Measurements from ENCODE around the gene BCR. TPM values are rescaled to one million over a fixed set of nuclear protein-coding genes. Genes with fewer than 3 reads are reported as not detected.

Gene BCR
- polyA plus RNA-seq, 4 donors: 31.9 to 63.5 (median 50.2) TPM

DNA sequence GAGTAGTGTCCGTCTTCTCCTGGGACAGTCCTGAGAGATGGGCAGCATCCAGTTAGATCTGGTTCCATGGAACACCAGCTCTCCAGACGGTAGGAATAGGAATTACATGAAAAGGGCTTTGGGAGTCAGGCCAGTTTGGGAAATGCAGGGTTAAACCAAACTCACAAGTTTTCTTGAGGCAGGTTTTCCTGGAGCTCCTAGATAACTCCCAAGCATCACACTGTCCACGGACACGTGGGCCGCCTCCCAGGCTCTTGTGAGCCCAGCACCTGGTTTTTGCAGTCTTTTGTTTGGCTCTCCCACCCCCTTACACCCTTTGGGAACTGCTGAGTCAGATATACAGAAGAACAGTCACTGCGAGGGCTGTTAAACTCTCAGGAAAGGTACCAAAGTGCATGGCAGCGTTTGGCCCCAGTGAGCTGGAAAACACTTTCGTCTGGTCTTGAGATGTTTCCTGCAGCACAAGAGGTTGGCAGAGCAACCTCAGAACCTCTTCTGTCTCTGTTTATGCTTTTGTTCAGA, 90.0 kb downstream of the BCR start:
- DNase-seq (ENCODE audit: low read depth in 4 of 4, low spot score in 3 of 4): no peak

- no peak for DNase-seq (ENCODE audit: low read depth in 4 of 4, low spot score in 3 of 4)
These were observed 90.7 kb downstream of the BCR start for GRCh38 chr22:23270798-23271596.

- no peak for DNase-seq (ENCODE audit: low read depth in 4 of 4, low spot score in 3 of 4)
These were observed 91.2 kb downstream of the BCR start for GRCh38 chr22:23271597-23271908.

GRCh38 chr22:23272371-23272770, 92.1 kb downstream of the BCR start:
- DNase-seq (ENCODE audit: low read depth in 4 of 4, low spot score in 3 of 4): no peak

DNA sequence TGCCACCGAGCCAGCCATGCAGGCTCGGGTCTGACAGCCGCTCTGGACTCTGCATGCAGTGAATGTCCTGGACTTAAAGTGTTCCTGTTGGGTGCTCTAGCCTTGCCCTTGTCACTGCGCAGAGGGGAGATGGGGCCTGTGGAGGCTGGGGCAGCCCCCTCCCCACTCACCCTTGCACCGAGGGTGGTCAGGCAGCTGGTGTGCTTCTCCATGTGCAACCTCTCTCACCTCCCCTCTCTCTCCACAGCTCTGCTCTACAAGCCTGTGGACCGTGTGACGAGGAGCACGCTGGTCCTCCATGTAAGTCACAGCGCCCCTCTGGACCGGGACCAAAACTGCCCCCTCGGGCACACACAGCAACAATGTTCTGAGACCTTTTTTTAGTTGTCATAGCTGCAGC, 92.5 kb downstream of the BCR start:
- no peak for DNase-seq (ENCODE audit: low read depth in 4 of 4, low spot score in 3 of 4)

- no peak for DNase-seq (ENCODE audit: low read depth in 4 of 4, low spot score in 3 of 4)
These were observed 93.3 kb downstream of the BCR start for GRCh38 chr22:23273445-23274145.

DNA sequence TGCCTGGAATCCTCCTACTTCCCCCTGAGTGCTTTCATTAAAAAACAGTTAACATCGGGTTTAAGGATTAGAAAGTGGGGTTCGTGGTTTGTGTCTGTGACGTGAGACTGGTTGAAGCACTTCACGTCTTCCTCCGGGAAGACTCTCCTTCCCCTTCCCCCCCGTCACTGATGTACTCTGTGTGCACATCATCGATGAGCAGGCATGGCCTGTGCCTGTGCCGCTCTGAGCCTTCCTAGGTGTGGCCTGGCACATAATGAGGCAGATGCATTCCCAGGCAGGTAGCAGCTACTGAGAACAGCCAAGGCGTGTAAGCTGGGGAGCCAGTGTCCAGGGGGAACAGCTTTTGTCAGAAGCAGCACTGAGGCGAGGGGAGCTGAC, 93.8 kb downstream of the BCR start:
- no peak for DNase-seq (ENCODE audit: low read depth in 4 of 4, low spot score in 3 of 4)

GRCh38 chr22:23274891-23275694, 94.8 kb downstream of the BCR start:
- no peak for DNase-seq (ENCODE audit: low read depth in 4 of 4, low spot score in 3 of 4)

DNA sequence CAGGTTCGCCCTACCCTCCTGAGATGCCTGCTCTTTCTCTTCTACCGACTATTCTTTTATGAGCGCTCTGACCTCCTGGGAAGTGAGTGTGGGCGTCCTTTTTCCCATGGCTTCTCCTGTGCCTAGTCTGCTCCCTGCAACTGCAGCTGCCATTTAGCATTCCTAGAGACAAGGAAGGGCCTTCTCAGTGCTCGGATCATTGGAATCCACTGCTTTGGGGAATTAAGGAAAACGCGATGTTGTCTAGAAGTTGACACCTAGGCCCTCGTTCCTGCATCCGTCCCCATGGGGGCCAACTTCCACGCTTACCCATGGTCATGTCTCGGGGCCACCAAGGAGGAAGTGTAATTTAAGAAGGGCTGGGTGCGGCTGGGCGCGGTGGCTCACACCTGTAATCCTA, 95.4 kb downstream of the BCR start:
- DNase-seq (ENCODE audit: low read depth in 4 of 4, low spot score in 3 of 4): no peak

- no peak for DNase-seq (ENCODE audit: low read depth in 4 of 4, low spot score in 3 of 4)
These were observed 96.6 kb downstream of the BCR start for GRCh38 chr22:23276656-23277582.

GRCh38 chr22:23277583-23278295, 97.4 kb downstream of the BCR start:
- no peak for DNase-seq (ENCODE audit: low read depth in 4 of 4, low spot score in 3 of 4)

DNA sequence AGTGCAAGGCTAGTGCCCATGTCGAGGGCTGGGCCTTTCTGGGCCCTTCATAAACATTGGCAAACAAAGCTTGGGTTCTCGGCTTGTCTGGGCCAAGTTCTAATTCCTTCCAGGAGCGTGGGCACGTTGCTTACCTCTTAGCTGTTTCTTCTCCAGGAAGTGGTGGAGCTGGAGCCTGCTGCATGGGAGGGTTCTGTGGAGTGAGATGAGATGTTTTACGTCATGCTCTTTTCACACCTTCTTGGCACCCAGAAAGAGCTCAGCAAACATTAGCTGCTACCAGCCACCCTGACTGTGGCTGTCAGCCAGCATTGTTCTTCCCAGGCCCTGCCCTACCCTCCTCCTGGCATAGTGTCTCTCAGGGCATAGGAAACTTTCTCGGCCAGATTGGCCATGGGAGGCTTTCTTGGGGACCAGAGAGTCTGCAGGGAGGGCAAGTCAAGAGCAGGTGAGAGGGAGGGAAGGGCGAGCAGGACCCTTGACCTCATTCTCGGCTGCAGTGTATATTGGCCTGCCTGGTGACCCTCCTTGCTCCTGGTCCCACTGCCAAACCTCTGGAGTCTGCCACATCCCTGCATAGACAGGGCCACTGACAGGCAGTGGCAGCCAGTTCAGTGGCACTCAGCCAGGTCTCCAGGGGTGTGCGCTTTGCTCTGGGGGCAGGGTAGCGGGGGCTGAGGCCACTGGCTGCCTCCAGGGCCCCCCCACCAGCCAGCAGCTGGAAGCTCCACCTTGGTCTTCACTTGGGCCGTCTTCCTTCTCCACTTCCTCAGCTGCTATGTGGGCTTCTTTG, 98.8 kb downstream of the BCR start:
- no peak for DNase-seq (ENCODE audit: low read depth in 4 of 4, low spot score in 3 of 4)

DNA sequence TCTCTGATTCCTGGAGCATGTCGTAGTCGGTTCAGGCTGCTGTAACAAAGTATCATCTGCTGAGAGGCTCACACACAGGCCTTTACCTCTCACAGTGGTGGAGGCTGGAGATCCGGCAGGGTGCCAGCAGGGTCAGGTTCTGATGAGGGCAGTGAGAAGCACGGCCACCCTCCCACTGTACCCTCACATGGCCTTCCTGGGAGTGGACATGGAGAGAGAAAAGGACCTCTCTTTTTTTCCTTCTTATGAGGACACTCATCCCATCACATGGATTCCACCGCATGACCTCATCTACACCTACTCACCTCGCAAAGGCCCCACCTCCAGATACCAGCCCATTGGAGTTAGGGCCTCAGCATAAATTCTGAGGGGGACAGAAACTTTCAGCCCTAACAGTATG, 99.5 kb downstream of the BCR start:
- DNase-seq (ENCODE audit: low read depth in 4 of 4, low spot score in 3 of 4): no peak

DNA sequence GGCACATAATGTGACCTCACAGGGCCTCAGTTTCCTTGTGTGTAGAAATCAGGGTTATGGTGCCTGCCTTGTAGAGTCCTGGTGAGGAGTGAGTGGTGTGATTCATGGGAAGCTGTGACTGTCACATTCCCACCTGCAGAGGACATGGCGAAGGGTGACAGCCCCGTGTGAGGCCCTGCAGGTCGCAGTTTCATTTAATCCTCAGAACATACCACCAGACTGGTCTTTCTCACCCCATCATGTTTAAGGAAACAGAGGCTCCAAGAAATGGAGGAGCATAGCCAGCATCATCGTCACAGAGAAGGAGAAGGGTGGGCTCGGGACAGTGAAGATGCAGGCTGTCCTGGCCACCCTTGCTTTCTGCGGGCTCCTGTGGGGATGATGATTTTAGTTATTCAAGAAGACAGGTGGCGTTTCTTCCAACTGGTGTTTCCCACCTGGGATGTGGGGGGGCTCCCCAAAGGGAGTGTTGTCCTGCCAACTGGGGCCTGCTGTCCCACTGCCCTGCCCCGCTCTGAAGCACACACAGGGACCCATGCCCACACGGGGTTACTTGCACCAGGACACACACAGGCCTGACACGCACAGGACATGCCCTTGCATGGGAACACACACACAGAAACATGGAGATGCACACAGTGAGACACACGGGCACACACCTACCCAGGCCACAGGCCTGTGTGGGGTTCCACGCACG, 100.2 kb downstream of the BCR start:
- no peak for DNase-seq (ENCODE audit: low read depth in 4 of 4, low spot score in 3 of 4)

DNA sequence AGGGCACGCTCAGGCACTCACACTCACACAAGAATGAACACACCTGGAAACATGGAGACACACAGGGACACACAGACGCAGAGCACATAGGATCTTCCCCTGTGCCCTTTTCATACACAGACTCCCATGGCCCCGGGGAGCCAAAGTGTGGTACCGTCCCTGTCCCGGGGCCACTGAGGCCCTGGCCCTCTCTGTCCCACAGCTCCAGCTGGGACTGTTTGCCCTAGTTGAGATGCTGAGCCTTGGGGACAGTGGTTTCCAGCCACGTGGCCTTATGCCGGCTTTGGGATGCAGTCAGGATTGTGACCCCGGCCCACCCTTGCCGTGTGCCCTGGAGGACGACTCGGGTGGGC, 100.7 kb downstream of the BCR start:
- no peak for DNase-seq (ENCODE audit: low read depth in 4 of 4, low spot score in 3 of 4)

DNA sequence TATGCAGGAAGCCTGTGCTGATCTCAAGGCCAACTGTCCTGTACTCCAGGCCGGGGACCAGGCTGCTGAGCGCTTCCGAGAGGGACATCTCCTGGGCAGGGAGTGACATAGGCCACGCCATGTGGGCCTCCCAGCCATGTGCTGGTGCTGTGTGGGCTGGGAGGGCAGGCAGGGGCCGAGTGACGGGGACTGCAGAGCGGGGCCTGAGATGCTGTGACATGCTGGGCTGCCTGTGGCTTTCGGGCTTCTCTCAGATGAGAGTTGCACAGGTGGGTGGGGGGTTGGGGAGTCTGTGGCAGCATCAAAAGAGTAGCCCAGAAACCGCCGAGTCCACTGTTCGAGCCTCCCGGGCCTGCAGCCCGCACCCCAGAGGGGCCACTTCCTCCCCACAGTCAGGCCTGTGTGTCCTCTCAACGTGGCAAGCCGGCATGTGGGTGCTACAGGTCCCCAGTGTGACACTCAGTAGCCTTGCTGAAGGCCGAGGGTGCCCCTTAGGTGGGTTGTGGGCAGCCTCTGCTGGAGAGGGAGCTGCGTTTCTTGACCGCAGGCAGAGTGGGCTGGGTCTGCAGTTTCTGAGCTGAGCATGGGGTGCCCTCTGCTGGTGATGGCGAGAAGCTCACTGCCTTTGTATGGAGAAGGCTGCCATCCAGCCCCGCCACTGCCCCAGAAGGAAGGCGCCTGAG, 101.2 kb downstream of the BCR start:
- peak in 2 of 4 donors; percentile 59 to 61 for DNase-seq (ENCODE audit: low read depth in 4 of 4, low spot score in 3 of 4)

GRCh38 chr22:23282089-23282501, 101.8 kb downstream of the BCR start:
- DNase-seq (ENCODE audit: low read depth in 4 of 4, low spot score in 3 of 4): no peak

DNA sequence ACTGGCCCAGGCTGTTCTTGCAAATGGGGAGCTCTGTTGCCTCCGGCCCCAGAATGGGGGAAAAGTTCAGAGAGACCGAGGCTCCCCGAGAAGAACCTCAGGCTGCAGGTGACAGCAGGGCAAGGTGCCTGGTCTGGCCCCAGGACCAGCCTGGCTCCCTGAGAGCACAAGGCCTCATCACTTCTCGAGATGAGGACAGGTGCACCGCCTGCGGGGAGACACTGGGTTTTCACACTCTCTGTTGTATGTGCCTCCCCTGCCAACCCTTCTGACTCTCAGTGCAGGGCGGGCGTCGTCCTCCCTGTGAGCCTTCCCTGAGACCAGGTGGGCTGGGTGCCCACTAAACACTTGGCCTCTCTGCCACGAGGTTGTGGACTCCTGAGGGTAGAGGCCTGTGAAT, 102.2 kb downstream of the BCR start:
- DNase-seq (ENCODE audit: low read depth in 4 of 4, low spot score in 3 of 4): no peak

Measured in left renal pelvis (tissue), 4 donors.